HEK293 (cell line): ENCODE results near the gene LRRC4C.

Experiments used
- CTCF ChIA-PET: fragments of 350-600 bp; formaldehyde crosslinking; extraction: SDS; loops from one replicate; lab custom pipeline; 2021; ENCODE audit warnings: antibody characterized with exemption; lab: Yijun Ruan, JAX
- POLR2A ChIA-PET: fragments of 300-600 bp; formaldehyde crosslinking; extraction: SDS; loops from one replicate; lab custom pipeline; 2020; ENCODE audit warnings: antibody characterized with exemption, inconsistent platforms; lab: Yijun Ruan, JAX
- H3K27ac ChIP-seq: fragments of 200-500 bp; sonication (Bioruptor generic); 2 replicates; pipeline ENCODE4 v1.5.1; 2014; ENCODE audit warnings: low read depth, low read length, control low read depth, inconsistent platforms; ENCODE audit errors: extremely low read depth
- H3K36me3 ChIP-seq, 2 experiments: fragments of 200-500 bp in 1 of 2; sonication (Bioruptor generic) in 1 of 2; 1 replicate in 1 of 2; 2 replicates in 1 of 2; pipeline ENCODE4 v1.5.1; 2014 to 2017; ENCODE audit warnings: inconsistent platforms in 2 of 2, low read length in 2 of 2; ENCODE audit not compliant: control insufficient read depth in 2 of 2, insufficient read depth in 1 of 2
- H3K4me1 ChIP-seq: fragments of 200-500 bp; sonication (Bioruptor generic); 2 replicates; pipeline ENCODE4 v1.5.1; 2014; ENCODE audit warnings: mild to moderate bottlenecking, low read length, inconsistent platforms; ENCODE audit not compliant: control insufficient read depth, insufficient read depth
- H3K4me3 ChIP-seq: 2 replicates; pipeline ENCODE4 v1.5.1; 2011; ENCODE audit warnings: low read depth, mild to moderate bottlenecking, control low read depth, low read length, moderate library complexity
- H3K9me3 ChIP-seq: fragments of 200-500 bp; sonication (Bioruptor generic); 2 replicates; pipeline ENCODE4 v1.5.1; 2014; ENCODE audit warnings: low read depth, low read length, inconsistent platforms; ENCODE audit not compliant: control insufficient read depth, insufficient read depth
- BCL11A ChIP-seq: fragments of 450-650 bp; formaldehyde crosslinking; IDR thresholded peaks from 2 replicates; pipeline ENCODE4 v1.5.1; 2016; ENCODE audit warnings: low read depth, missing biosample characterization, missing genetic modification characterization
- OVOL3 ChIP-seq: fragments of 450-650 bp; formaldehyde crosslinking; IDR thresholded peaks from 2 replicates; pipeline ENCODE4 v1.5.1; 2016; ENCODE audit warnings: missing biosample characterization, missing genetic modification characterization
- SP7 ChIP-seq: fragments of 450-650 bp; formaldehyde crosslinking; IDR thresholded peaks from 2 replicates; pipeline ENCODE4 v1.5.1; 2016; ENCODE audit warnings: missing biosample characterization, missing genetic modification characterization
- ZEB2 ChIP-seq: fragments of 450-650 bp; formaldehyde crosslinking; IDR thresholded peaks from 2 replicates; pipeline ENCODE4 v1.5.1; 2016; ENCODE audit warnings: missing biosample characterization, missing genetic modification characterization
- ZNF24 ChIP-seq: fragments of 450-650 bp; formaldehyde crosslinking; IDR thresholded peaks from 2 replicates; pipeline ENCODE4 v1.5.1; 2016; ENCODE audit warnings: missing biosample characterization, missing genetic modification characterization
- ZNF311 ChIP-seq: fragments of 450-650 bp; formaldehyde crosslinking; IDR thresholded peaks from 2 replicates; pipeline ENCODE4 v1.5.1; 2017; ENCODE audit warnings: missing biosample characterization, missing genetic modification characterization, borderline replicate concordance
- ZNF510 ChIP-seq: fragments of 450-650 bp; formaldehyde crosslinking; IDR thresholded peaks from 2 replicates; pipeline ENCODE4 v1.5.1; 2018; ENCODE audit warnings: mild to moderate bottlenecking, missing genetic modification characterization, missing biosample characterization; ENCODE audit not compliant: insufficient replicate concordance
- ZNF560 ChIP-seq: fragments of 450-650 bp; formaldehyde crosslinking; IDR thresholded peaks from 2 replicates; pipeline ENCODE4 v1.5.1; 2017; ENCODE audit warnings: missing biosample characterization, missing genetic modification characterization, borderline replicate concordance
- ZNF596 ChIP-seq: fragments of 450-650 bp; IDR thresholded peaks from 2 replicates; pipeline ENCODE4 v1.5.0; 2018; ENCODE audit warnings: missing biosample characterization, mild to moderate bottlenecking, missing genetic modification characterization, moderate library complexity
- ZNF610 ChIP-seq: fragments of 450-650 bp; formaldehyde crosslinking; IDR thresholded peaks from 2 replicates; pipeline ENCODE4 v1.5.1; 2016; ENCODE audit warnings: missing biosample characterization, missing genetic modification characterization, borderline replicate concordance
- ZSCAN16 ChIP-seq: fragments of 450-650 bp; formaldehyde crosslinking; IDR thresholded peaks from 2 replicates; pipeline ENCODE4 v1.5.1; 2016; ENCODE audit warnings: missing biosample characterization, missing genetic modification characterization
- TF ChIP-seq, protein P1 (sequence below): fragments of 450-650 bp; formaldehyde crosslinking; IDR thresholded peaks from 2 replicates; pipeline ENCODE4 v1.5.1; 2016; ENCODE audit warnings: missing biosample characterization, missing genetic modification characterization
- TF ChIP-seq, protein P2 (sequence below): fragments of 450-650 bp; formaldehyde crosslinking; IDR thresholded peaks from 2 replicates; pipeline ENCODE4 v1.5.1; 2016; ENCODE audit warnings: missing biosample characterization, missing genetic modification characterization
- TF ChIP-seq, protein P3 (sequence below): fragments of 450-650 bp; formaldehyde crosslinking; IDR thresholded peaks from 2 replicates; pipeline ENCODE4 v1.5.1; 2016; ENCODE audit warnings: missing biosample characterization, missing genetic modification characterization
- TF ChIP-seq, protein P4 (sequence below): fragments of 450-650 bp; formaldehyde crosslinking; IDR thresholded peaks from 2 replicates; pipeline ENCODE4 v1.5.1; 2016; ENCODE audit warnings: missing biosample characterization, missing genetic modification characterization, borderline replicate concordance
- TF ChIP-seq, protein P5 (sequence below): fragments of 450-650 bp; formaldehyde crosslinking; IDR thresholded peaks from 2 replicates; pipeline ENCODE4; 2016; ENCODE audit warnings: missing biosample characterization, missing genetic modification characterization
- TF ChIP-seq, protein P6 (sequence below): fragments of 450-650 bp; formaldehyde crosslinking; IDR thresholded peaks from 2 replicates; pipeline ENCODE4 v1.5.1; 2016; ENCODE audit warnings: missing biosample characterization, missing genetic modification characterization
- TF ChIP-seq, protein P7 (sequence below): fragments of 450-650 bp; formaldehyde crosslinking; IDR thresholded peaks from 2 replicates; pipeline ENCODE4 v1.5.1; 2016; ENCODE audit warnings: missing biosample characterization, missing genetic modification characterization

LRRC4C gene

DNA sequence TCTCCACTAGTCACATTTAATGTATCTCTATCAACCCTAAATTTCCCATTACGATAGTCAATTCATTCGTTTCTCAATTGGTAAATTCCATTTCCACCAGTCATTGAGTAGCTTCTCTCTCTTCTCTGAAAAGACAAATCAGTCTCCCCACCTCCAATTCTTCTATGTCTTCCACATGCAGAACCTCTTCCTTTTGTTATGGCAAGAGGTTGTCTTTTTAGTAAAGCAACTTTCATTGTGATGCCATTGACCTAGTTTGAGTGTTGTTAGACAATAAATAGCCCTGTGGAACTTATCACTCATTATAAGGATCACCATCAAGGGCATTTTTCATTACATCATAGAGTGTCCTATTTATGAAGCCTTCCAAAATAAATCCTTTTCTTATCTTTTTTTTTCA, 340.9 kb downstream of the LRRC4C start:
- no peaks in the 10 kb centered on the region for H3K36me3 ChIP-seq
- CTCF ChIA-PET: no interaction called here
- TF ChIP-seq, protein P1, sequence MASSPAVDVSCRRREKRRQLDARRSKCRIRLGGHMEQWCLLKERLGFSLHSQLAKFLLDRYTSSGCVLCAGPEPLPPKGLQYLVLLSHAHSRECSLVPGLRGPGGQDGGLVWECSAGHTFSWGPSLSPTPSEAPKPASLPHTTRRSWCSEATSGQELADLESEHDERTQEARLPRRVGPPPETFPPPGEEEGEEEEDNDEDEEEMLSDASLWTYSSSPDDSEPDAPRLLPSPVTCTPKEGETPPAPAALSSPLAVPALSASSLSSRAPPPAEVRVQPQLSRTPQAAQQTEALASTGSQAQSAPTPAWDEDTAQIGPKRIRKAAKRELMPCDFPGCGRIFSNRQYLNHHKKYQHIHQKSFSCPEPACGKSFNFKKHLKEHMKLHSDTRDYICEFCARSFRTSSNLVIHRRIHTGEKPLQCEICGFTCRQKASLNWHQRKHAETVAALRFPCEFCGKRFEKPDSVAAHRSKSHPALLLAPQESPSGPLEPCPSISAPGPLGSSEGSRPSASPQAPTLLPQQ (tag by site-specific recombination): no peak
- TF ChIP-seq, protein P2, sequence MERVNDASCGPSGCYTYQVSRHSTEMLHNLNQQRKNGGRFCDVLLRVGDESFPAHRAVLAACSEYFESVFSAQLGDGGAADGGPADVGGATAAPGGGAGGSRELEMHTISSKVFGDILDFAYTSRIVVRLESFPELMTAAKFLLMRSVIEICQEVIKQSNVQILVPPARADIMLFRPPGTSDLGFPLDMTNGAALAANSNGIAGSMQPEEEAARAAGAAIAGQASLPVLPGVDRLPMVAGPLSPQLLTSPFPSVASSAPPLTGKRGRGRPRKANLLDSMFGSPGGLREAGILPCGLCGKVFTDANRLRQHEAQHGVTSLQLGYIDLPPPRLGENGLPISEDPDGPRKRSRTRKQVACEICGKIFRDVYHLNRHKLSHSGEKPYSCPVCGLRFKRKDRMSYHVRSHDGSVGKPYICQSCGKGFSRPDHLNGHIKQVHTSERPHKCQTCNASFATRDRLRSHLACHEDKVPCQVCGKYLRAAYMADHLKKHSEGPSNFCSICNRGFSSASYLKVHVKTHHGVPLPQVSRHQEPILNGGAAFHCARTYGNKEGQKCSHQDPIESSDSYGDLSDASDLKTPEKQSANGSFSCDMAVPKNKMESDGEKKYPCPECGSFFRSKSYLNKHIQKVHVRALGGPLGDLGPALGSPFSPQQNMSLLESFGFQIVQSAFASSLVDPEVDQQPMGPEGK (tag by site-specific recombination): no peak
- TF ChIP-seq, protein P3, sequence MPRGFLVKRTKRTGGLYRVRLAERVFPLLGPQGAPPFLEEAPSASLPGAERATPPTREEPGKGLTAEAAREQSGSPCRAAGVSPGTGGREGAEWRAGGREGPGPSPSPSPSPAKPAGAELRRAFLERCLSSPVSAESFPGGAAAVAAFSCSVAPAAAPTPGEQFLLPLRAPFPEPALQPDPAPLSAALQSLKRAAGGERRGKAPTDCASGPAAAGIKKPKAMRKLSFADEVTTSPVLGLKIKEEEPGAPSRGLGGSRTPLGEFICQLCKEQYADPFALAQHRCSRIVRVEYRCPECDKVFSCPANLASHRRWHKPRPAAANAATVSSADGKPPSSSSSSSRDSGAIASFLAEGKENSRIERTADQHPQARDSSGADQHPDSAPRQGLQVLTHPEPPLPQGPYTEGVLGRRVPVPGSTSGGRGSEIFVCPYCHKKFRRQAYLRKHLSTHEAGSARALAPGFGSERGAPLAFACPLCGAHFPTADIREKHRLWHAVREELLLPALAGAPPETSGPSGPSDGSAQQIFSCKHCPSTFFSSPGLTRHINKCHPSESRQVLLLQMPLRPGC: no peak
- TF ChIP-seq ZEB2 (tag by site-specific recombination): no peak
- TF ChIP-seq, protein P4, sequence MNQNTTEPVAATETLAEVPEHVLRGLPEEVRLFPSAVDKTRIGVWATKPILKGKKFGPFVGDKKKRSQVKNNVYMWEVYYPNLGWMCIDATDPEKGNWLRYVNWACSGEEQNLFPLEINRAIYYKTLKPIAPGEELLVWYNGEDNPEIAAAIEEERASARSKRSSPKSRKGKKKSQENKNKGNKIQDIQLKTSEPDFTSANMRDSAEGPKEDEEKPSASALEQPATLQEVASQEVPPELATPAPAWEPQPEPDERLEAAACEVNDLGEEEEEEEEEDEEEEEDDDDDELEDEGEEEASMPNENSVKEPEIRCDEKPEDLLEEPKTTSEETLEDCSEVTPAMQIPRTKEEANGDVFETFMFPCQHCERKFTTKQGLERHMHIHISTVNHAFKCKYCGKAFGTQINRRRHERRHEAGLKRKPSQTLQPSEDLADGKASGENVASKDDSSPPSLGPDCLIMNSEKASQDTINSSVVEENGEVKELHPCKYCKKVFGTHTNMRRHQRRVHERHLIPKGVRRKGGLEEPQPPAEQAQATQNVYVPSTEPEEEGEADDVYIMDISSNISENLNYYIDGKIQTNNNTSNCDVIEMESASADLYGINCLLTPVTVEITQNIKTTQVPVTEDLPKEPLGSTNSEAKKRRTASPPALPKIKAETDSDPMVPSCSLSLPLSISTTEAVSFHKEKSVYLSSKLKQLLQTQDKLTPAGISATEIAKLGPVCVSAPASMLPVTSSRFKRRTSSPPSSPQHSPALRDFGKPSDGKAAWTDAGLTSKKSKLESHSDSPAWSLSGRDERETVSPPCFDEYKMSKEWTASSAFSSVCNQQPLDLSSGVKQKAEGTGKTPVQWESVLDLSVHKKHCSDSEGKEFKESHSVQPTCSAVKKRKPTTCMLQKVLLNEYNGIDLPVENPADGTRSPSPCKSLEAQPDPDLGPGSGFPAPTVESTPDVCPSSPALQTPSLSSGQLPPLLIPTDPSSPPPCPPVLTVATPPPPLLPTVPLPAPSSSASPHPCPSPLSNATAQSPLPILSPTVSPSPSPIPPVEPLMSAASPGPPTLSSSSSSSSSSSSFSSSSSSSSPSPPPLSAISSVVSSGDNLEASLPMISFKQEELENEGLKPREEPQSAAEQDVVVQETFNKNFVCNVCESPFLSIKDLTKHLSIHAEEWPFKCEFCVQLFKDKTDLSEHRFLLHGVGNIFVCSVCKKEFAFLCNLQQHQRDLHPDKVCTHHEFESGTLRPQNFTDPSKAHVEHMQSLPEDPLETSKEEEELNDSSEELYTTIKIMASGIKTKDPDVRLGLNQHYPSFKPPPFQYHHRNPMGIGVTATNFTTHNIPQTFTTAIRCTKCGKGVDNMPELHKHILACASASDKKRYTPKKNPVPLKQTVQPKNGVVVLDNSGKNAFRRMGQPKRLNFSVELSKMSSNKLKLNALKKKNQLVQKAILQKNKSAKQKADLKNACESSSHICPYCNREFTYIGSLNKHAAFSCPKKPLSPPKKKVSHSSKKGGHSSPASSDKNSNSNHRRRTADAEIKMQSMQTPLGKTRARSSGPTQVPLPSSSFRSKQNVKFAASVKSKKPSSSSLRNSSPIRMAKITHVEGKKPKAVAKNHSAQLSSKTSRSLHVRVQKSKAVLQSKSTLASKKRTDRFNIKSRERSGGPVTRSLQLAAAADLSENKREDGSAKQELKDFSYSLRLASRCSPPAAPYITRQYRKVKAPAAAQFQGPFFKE: no peak
- TF ChIP-seq, protein P5, sequence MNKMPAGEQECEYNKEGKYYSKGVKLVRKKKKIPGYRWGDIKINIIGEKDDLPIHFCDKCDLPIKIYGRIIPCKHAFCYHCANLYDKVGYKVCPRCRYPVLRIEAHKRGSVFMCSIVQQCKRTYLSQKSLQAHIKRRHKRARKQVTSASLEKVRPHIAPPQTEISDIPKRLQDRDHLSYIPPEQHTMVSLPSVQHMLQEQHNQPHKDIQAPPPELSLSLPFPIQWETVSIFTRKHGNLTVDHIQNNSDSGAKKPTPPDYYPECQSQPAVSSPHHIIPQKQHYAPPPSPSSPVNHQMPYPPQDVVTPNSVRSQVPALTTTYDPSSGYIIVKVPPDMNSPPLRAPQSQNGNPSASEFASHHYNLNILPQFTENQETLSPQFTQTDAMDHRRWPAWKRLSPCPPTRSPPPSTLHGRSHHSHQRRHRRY: no peak
- no peak for TF ChIP-seq OVOL3
- TF ChIP-seq ZSCAN16 (tag by site-specific recombination): no peak
- no peak for TF ChIP-seq ZNF510 (tag by site-specific recombination)
- TF ChIP-seq, all 188 proteins: peak for 0
- H3K4me1 ChIP-seq: no peaks in the 10 kb centered on the region
- no peak overlapping the region for H3K4me3 ChIP-seq
- no peaks in the 10 kb centered on the region for H3K9me3 ChIP-seq
- POLR2A ChIA-PET: no interaction called here
- no peak overlapping the region for H3K27ac ChIP-seq

DNA sequence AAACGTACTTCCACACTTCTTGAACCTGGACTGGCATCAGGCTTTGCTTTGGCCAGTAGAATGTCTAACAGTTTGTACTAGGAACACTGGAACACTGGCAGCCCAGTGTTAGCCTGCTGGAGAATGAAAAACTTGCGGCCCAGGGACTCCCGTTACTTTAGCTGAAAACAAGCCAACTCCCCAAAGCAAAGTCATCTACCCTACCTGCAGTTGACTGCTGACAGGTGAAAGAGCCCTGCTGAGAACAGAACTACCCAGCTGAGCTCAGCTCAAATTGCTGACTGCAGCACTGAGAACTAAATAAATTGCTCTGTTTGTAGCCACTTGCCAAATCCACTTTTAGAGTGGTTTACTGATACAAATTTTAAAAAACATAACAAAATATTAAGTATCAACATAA, 342.5 kb downstream of the LRRC4C start:
- POLR2A ChIA-PET: no interaction called here
- no peak for TF ChIP-seq SP7 (tag by site-specific recombination)
- TF ChIP-seq ZNF610 (tag by site-specific recombination): no peak
- TF ChIP-seq ZNF510 (tag by site-specific recombination): no peak
- TF ChIP-seq BCL11A: no peak
- no peak for TF ChIP-seq ZNF560
- TF ChIP-seq, protein P6, sequence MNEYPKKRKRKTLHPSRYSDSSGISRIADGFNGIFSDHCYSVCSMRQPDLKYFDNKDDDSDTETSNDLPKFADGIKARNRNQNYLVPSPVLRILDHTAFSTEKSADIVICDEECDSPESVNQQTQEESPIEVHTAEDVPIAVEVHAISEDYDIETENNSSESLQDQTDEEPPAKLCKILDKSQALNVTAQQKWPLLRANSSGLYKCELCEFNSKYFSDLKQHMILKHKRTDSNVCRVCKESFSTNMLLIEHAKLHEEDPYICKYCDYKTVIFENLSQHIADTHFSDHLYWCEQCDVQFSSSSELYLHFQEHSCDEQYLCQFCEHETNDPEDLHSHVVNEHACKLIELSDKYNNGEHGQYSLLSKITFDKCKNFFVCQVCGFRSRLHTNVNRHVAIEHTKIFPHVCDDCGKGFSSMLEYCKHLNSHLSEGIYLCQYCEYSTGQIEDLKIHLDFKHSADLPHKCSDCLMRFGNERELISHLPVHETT (tag by site-specific recombination): no peak
- TF ChIP-seq, protein P3: no peak
- TF ChIP-seq ZNF24: no peak
- TF ChIP-seq, protein P7, sequence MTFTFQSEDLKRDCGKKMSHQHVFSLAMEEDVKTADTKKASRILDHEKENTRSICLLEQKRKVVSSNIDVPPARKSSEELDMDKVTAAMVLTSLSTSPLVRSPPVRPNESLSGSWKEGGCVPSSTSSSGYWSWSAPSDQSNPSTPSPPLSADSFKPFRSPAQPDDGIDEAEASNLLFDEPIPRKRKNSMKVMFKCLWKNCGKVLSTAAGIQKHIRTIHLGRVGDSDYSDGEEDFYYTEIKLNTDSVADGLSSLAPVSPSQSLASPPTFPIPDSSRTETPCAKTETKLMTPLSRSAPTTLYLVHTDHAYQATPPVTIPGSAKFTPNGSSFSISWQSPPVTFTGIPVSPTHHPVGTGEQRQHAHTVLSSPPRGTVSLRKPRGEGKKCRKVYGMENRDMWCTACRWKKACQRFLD (tag by site-specific recombination): no peak
- TF ChIP-seq ZNF311 (tag by site-specific recombination): no peak
- no peak for TF ChIP-seq ZNF596 (tag by site-specific recombination)

More for the DNA sequence above, 342.5 kb downstream of the LRRC4C start:
- Histone ChIP-seq H3K9me3 (no peaks in the 10 kb centered on the region), H3K4me1 (no peaks in the 10 kb centered on the region), H3K27ac (no peak overlapping the region), H3K36me3 (no peaks in the 10 kb centered on the region), H3K4me3 (no peak overlapping the region)
- CTCF ChIA-PET: no interaction called here
